ENCODE results near the gene ERC1.

ERC1 gene

DNA sequence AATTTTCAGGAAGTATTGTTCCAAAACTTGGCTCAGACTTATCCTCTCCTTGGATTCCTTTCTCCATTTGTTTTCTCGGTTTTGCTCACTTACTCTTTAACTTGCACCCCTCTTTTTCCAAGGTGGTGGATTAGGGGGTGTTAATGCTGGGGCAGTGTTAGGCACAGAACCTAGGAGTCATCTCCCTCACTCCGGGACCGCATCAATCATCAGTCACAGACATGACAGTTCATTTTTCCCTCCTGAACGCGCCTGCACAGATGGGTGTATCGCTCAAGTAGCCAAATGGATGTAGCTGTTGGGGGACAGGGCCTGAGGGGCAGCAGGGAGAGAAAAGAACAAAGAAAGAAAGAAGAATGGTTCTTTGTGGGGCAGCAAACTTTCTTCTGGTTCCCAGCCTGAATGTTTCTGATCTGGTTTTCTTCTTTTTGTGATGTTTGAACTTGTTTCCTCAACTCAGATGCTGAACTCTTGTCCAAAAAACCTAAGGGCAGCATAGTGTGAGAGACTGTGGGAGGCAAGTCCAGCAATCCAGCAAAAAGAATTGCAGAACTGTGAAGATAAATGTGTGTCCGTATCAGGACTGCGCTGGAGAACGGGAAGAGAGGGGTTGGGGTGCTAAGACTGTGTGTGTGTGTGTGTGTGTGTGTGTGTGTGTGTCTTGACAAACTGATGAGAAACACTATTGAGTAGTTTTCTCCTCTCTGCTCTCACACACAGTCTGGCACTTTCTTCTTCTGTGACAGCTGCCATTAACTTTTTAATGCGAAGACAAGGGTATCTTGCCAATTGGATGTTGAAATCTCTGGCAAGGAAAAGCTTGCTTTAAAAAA is 472.3 kb downstream of the ERC1 start:
- DNase-seq: no peak

DNA sequence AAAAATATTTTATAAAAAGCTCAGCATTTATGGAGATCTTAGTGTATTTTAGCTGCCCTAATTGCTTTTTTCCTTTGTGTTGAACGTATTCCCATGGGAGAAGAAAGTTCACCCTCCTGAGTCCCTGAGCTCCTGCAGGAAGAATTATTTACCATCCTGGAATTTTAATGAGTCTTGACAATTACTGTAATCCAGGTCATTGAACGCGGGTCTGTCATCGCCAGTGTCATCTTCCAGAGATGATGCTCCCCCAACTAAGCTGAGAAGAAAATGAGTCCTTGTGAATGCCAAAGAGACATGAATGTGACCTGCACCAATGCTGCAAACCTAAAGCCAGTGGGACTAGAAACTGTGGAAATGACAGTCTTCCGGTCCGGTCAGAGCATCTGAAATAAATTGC is 473.9 kb downstream of the ERC1 start:
- no peak for DNase-seq

DNA sequence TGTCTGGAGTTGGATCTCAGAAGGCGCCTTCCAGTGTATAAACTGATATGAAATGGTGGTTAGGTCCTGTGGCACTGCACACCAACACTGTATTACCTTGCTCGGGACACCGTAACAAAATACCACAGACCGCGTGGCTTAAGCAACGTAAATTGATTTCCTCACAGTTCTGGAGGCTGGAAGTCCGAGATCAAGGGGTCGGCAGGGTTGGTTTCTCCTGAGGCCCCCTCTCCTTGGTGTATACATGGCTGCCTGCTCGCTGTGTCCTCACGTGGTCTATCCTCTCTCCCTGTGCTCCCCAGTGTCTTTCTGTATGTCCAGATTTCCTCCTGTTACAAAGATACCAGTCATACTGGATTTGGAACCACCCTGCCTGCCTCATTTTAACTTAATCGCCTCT is 475.0 kb downstream of the ERC1 start:
- DNase-seq: no peak

DNA sequence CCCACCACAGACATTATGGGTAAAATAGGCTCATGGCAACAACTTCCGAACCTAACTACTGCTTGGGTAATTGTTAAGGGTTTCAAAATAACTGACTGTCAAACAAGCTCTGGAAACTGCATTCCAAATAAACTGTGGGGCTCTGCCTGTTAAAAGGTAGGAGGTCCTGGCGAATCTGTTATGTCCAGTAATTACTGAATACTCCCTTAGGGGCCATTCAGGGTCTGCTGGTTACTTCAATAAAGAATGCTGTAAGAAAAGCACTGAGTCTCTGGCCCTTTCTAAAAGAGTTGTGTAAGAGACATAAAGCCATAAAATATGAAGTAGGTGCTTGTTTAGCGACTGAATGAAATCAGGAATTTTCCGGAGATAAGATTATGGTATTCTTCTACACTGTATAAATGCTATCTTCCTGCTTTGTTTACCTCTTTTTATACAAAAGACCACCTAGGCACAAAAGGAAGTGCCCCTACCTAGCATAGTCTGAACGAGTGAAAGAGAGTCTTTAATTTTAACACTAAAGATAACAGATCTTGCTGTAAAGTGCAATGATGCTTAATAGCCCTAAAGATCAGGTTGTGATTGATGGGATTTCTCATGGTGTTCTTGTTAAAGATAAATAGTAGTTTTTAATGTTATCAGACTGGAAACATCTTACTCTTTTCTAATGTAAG is 475.6 kb downstream of the ERC1 start:
- no peak for DNase-seq

DNA sequence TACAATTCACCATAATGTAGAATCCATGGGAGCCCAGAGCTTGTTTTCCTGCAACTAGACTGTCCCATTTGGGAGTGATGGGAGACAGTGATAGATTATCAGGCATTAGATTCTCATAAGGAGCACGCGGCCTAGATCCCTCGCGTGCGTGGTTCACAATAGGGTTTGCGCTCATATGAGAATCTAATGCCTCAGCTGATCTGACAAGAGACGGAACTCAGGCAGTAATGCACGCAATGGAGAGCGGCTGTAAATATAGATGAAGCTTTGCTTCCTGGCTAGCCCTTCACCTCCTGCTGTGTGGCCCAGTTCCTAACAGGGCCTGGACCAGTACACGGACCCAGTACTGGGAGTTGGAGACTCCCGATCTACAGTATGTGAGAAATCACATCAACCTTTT is 476.7 kb downstream of the ERC1 start:
- no peak for DNase-seq

DNA sequence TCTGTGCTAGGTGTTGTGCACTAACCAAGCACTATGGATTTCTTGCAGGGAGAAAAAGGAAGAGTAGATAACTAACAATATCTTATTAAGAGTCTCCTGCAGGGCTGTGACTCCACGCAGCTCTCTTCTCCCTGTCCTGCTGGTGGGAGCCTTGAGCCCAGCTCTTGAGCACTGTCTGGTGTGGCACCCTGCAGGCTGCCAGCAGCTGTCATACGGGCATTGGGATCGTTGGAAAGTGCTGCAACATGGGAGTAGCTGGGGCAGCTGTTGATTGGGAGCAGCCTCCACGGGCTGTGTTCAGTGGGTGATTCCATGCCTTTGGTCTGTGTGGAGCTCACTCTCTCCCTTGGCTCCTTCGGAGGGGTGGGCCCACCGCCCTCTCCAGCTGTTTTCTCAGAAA is 478.0 kb downstream of the ERC1 start:
- DNase-seq: no peak

DNA sequence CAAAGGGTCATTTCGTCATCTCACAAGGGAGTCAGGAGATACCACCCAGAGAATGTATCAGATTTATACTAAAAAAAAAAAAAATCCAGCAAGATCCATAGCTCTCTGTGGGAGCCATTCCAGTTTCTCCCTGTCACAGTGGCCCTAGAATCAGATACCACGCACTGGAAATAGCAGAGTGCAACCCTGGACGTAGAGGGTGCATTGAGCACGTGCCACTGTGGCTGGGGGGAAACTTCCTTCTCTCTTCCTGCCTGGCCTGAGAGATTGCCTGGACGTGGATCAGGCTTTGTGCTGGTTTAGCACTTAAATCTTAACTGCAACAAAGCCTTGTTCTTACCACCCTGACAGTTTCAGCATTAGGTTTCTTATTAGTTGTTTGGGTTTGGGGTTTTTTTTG is 479.0 kb downstream of the ERC1 start:
- no peak for DNase-seq

DNA sequence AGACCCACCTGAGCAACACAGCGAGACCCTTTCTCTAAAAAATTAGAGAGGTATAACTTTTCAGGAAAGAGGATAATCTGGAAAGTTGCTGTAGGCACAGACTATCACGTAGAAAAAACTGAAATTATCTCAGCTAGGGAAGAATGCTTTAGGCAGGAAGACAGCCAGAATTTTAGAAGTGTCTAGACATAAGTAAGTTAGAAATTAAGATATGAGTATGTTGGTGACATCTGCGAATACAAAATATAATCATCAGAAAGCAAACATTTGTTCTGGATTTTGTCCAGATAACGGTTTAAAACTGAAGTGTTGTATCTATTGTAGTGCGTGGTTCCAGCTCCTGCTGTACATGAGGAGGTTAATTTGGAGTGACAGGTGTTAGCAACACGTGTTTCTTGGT is 480.2 kb downstream of the ERC1 start:
- DNase-seq: no peak

DNA sequence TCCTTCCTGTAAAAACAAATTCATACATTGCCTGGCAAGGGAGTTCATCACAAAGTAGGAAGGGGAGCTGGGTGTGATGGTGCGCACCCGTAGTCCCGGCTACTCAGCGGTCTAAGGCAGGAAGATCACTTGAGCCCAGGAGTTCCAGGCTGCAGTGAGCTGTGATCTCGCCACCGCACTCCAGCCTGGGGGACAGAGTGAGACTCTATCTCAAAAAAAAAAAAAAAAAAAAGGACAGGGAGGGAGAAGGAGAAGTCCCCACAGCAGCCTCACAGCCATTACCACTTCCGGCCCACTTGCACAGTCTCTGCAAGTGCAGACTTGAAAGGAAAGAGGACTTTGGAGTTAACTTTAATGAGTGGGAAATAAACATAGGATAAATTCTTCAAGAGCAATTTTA is 482.4 kb downstream of the ERC1 start:
- peak in 1 of 2 donors; percentile 72 for DNase-seq

DNA sequence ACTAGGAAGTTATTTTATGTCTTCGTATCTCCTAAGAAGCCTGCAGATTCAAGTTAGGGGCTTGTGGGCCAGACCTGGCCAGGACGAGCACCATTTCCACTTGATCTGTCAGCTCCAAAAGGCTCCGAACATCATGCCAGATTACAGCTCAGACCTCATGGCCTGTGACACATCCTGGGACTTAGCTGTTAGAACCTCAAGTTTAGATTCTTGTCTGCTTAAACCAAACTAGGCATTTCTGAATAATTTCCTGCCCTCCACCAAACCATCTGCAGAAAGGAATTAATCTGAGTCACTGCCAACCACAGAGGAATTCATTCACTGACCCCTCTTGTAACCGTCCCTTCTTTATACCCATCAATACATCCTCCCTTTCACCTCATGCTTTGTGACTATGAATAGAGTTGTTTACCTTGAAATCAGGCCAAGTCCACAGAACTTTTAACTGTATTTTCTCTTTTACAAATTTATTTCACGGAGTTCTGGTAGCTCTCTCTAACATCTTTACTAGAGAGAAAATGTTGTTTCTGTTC is 483.1 kb downstream of the ERC1 start:
- peak in 1 of 2 donors; percentile 76 for DNase-seq

DNA sequence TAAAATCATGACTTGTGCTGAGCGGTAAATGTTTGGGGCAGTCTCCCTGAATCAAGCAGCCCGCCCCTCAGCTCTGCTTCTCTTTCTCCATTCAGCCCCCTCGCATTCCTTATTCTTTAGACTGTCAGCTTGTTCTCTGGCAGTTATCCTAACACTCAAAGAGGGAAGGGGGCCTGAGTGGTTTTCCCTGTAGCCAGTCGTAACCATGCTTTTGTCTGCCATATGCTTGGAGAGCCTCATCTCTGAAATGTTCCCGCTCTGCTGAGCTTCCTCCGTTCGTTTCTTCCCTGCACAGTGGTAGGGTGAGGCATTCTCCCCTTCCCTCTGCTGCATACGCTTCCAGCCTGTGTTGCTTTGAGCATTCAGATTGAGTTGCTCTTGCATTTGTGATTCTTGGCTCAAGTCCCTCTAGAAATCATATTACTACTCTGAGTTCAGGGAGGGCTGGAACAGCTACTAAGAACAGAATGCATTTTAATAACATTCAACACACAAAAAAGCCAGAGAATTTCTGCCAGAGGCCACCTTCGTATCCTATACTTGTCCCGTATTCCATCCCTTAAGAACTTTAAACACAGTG is 483.6 kb downstream of the ERC1 start:
- DNase-seq: no peak

DNA sequence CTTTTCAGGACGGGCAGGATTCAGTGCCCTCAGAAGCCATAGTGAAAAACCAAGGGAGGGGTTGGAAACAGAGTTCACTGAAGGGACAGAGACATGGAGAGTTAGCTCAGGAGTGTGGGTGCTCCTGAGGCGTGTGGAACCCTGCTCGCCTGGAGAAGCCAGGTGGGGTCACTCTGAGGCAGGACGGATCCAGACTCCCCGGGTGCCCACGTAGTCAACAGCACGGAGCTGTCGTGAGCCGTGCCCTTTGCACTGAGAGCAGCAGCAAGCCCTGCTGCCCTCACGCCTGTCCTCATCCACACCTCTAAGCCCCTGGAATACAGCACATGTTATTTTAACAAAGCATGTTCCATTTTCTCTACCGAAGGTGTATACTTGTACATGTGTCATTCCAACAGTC is 488.6 kb downstream of the ERC1 start:
- no peak for DNase-seq

DNA sequence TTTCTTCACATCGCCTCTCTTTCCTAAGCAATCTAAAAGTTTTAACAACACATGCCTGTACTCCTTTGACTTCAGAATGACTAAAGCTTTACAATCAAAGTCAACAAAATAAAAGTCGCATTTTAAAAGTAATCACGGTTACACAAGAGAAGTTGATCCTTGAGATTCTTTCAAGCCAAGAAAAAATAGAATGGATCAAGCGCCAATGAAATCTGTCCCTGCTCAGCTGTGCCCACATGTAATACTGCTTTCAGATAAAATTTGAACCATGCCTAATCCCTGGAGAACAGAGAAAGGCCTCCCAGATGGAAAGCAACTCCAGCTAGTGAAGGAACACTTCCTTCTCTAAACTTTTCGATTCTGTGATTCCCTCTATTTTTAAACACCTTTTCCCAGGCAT is 490.3 kb downstream of the ERC1 start:
- no peak for DNase-seq

DNA sequence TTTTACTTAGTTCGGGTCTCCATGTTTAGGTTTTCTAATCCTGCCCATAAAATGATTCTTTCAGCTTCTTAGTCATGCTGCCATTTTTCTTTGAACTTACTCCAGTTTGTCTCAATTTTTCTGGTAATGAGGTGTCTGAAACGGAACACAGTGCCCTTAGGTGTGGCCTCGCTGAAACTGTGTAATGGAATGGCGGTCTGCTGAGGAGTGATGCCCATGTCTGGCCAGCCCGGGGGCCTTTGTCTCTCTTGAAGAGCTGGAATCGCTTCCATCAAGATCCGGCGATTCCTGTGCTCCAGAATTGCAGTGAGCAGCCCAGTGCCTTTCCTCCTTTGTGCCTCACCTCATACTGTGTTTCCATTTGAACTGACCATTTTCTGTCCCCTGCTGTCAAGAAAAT is 490.9 kb downstream of the ERC1 start:
- DNase-seq: no peak

DNA sequence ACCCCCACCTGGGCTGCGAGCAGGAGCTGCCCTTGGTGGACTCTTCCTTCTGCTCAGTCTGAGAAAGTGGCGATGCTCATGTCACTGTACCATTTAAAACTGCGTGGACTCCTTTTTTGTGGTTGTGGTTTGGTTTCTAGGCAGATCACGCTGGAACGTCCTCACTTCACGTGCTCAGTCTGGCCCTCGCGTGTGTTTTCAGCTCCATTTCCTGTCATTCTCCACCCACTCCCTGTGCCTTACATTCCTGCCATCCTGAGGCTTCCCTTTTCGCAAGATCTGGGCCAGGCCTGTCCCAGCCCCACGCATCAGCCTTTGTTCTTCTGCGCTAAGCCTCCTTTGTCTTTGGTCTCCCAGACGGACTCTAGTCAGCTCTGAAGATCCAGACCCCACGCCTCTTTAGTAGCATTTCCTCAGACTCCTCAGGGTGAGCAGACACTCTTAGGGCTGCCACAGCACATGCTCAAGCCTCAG is 497.9 kb downstream of the ERC1 start:
- no peak for DNase-seq

DNA sequence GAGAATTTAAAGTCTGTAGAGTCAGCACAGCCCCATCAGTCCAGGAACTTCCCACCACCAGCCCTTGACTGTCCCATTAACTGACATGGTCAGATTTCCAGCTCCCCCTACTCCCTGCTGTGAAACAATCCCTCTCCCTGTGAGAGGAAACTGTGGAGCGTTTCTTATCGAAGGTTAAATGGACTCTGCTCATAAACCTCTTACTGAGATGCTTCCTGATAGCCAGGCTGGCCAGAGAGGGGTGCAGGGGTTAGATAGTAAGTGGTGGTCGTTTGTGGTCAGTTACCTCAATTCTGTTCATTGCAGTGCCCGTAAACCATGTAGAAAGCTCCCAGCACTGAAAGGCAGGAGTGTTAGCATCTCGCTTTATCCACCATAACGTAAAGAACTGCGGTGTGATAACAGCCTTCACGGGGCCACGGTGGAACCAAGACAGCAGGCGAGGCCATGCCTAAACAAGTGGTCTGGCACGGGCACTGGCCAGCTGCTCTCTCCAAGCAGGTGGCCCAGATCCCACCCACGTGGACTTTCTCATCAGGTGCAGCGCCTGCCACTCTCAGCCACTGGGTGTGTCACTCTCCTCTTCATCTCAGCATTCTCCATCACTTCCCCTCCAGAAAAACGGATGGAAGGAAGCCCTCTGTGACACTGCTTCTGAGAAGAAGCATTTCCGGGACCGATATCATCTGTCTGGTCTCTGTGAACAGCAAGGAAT is 501.1 kb downstream of the ERC1 start:
- no peak for DNase-seq

DNA sequence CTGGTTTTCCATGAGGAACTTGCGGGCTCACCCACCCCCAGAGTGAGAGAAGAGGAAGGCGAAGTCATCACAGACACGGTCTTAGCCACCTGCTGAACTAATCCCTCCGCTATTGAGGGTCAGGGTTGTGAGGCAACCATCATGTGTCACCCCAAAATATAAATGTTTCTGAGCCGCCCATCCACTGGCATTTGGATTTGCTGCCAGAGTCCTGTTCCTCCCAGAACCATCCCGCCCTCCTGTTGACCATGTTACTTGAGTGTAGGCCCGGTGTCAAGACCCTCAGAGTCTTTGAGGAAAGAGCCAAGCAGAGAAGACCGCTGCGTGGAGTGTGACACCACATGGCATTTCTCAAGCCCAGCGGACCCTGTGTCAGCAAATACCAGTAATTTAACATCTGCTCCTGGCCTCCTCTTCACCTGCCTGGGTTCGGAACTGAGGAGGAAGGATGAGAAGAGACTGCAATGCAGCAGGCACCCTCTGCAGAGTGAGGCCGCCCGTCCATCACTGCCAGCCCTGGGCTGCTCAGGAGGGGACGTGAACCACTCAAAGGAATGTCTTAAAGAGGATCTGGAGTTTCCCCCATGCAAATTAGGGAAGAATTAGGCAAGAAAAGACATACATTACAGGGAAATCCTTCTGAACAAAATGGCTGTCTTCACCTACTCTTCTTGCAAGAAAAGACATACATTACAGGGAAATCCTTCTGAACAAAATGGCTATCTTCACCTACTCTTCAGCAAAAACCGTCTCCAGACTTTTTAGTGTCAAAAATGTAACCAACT is 502.9 kb downstream of the ERC1 start:
- DNase-seq: no peak

DNA sequence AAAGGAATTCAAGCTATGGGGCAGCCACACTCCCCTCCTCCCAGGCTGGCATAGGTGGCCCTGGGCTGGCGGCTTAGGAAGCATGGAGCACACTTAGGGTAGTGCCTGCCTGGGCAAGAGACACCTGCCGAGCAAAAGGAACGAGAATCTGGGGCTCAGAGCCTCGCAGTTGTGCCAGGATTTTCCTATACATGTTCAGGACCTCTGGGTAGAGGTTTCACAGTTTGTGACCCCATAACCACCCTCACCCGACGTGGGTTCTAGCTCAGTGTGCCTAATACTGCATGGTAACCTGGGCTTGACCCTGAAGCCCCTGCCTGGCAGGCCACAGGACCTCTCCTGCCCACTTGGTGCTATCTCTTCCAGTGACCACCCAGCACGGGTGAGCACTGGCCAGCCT is 503.8 kb downstream of the ERC1 start:
- DNase-seq: no peak

DNA sequence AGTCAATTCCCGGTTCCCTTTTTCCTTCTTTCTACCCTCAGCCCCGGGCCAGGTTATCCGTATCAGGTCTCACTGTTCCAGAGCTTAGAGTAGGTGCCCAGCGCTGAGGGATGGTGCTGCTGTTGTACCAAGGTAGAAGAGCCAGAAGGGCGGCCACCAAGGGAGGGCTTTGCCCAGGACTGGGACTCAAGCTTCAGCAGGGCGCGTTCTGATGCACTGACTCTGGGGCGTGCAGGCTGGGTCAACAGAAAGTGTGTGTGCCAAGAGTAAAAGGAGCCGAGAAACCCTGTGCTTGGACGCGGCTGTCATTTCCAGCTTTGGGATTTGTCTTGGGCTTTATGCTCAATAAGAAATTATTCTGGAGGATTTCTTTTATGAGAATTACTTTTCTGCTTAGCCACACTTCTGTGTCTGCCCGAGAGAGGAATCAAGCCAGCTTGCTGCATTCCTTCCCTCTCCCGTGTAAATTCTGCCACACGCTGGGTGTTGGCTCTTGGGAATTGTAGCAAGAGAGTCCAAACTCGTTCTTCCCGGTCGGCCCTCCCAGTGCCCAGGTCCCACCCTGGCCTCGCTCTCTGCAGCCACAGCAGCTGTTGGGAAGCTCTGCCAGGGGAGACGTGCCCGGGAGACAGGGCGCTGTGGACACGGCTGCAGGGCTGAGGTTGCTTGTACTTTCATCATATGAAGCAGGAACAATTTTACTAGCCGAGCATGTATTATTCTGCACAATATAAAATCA is 505.3 kb downstream of the ERC1 start:
- DNase-seq: no peak

DNA sequence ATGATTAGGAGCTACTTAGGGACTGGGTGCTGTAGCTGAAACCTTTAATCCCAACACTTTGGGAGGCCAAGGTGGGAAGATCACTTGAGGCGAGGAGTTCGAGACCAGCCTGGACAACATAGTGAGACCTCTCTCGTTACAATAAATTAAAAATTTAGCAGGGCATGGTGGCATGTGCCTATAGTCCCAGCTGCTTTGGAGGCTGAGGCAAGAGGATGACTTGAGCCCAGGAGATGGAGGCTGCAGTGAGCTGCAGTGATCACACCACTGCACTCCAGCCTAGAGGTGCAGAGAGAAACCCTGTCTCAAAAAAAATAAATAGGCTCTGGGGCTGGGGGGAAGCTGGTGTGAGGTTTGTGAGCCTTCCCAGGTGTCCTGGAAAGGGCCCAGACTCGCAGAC is 506.1 kb downstream of the ERC1 start:
- no peak for DNase-seq

DNA sequence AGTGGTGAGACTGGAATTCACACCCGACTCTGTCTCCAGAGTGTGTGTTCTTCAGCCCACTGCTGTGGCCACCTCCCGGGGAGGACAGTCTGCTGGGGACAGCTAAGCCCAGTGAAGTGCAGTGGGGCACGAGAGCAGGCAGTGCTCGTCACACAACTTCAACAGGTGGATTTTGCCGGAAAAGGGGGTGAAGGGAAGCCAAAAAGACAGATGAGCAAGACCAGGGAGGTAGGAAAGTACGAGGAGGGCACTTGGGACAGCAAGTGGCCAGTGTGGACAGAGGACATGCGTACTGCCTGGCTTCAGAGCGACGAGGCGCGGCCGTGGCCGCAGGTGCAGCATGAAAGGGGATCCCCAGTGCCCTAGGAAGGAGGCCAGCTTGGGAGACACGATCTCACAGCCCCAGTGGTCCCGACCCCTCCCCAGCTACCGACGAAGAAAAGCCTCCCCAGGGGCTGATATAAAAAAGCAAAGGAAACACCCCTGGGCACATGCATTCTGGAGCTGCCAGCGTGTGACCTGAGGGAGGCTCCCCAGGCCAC is 507.2 kb downstream of the ERC1 start:
- DNase-seq: no peak
